ENCODE measurements around the gene ZNF546. TPM values are rescaled to one million over a fixed set of nuclear protein-coding genes. Genes with fewer than 3 reads are reported as not detected.
"Not testable (repeated sequence)": the region's sequence is repeated elsewhere in the genome, so short reads cannot be mapped to it uniquely, and the experiment has no call there.

The ZNF546 gene
- total RNA-seq = 6.7 TPM
- long read RNA-seq, transcript ZNF546-206 (6 exons, 626 nt) = major isoform, 5 of 7 reads
- long read RNA-seq, partial matches to known transcripts = 0 of 7 reads
- long read RNA-seq, other reads (novel, unspliced or antisense) = 2 of 7 reads

DNA sequence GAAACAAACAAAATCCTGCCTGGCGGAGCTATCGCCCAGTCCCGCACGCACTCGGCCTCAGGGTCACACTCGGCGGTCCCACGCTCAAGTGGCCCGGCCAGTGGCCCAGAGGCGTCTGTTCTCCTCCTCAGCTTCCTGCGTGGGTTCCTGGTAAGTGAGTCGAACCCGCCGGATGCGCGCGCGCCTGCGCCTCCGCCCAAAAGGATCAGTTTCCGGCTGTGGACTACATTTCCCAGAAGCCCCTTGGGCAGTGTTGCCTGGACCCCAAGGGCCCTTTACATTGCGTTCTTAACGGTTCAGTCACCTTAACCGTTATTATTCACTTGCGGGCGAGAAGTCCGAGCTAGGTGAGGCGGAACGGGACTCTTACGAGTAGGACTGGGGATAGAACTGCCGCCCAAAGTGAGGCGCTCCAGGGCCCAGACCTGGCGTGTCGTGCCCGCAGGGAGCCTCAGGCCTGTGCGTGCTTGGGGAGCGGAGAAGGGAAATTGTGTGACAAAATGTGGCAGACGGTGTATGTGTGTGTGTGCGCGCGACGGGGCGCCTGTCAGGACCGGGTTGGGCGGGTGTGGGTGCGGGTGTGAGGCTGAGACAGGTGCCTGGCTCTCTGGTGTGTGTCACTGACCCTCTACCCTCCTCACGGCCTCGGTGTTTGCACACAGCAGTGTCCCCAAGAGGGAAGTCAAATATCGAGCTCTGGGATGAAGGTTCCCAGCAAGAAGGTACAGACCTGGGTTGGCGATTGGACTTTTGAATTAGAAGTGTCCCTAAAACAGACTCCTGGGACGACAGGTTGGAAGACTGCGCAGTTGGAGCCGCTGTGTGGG, at the start of gene ZNF546:
ZNF546 (plus strand) TSS at position 250 of the 827 bp plus-strand sequence. CDS start 1,267 bp downstream, outside the sequence.
- H3K27me3 ChIP-seq = no peaks in the 10 kb centered on the region
- peak within 1 kb of the TSS; percentile 90 for H3K27ac ChIP-seq
- no peaks in the 10 kb centered on the region for H3K9me3 ChIP-seq
- peak; percentile 99 for ATAC-seq
- TF ChIP-seq, protein P1, sequence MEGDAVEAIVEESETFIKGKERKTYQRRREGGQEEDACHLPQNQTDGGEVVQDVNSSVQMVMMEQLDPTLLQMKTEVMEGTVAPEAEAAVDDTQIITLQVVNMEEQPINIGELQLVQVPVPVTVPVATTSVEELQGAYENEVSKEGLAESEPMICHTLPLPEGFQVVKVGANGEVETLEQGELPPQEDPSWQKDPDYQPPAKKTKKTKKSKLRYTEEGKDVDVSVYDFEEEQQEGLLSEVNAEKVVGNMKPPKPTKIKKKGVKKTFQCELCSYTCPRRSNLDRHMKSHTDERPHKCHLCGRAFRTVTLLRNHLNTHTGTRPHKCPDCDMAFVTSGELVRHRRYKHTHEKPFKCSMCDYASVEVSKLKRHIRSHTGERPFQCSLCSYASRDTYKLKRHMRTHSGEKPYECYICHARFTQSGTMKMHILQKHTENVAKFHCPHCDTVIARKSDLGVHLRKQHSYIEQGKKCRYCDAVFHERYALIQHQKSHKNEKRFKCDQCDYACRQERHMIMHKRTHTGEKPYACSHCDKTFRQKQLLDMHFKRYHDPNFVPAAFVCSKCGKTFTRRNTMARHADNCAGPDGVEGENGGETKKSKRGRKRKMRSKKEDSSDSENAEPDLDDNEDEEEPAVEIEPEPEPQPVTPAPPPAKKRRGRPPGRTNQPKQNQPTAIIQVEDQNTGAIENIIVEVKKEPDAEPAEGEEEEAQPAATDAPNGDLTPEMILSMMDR (IDR thresholded peaks at IDR 0.05) = no peak
- peak within 1 kb of the TSS; percentile 76 for H3K4me3 ChIP-seq
- intact Hi-C loops (cut with DNase I) = no loop called here
- no peaks in the 10 kb centered on the region for H3K36me3 ChIP-seq
- DNase-seq = peak; percentile 95
- H3K4me1 ChIP-seq = peaks cover 10% of the 10 kb centered on the region

DNA sequence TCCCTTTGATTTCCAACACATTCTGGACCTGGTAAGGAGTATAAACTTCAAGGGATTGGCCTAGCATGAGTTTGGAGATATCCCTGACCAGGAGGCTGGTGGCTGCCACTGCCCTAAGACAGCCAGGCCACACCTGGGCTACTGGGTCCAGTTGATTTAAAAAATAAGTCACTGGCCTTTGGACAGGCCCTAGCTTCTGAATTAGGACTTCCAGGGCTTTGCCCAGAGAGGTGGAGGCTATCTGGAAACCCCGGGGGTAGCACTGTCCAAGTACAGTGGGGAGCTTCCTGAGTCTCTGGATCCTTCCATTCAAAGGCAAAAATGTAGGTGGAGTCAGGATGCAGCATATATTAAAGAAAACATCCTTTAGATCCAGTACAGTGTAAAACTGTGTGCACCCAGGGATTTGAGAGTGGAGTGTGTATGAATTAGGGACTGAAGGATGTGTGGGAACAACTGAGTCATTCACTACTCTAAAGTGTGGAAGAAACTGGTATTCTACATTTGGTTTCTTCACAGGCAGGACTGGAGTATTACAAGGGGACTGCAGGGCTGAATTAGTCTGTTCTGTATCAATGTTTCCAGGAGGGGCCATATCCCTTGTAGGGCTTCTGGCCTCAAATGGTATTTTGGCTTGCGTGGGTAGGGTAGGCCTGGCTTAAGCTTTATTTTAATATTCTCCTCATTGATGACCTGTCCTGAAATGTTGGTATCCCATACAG, 47.7 kb upstream of the ZNF546 start:
- Histone ChIP-seq H3K36me3 (no peaks in the 10 kb centered on the region), H3K27me3 (no peaks in the 10 kb centered on the region), H3K4me1 (peaks cover 11% of the 10 kb centered on the region), H3K4me3 (no peak overlapping the region), H3K27ac (no peak overlapping the region), H3K9me3 (no peaks in the 10 kb centered on the region)
- no peak for ATAC-seq
- no peak for DNase-seq
- intact Hi-C loops (cut with DNase I) = no loop called here
- TF ChIP-seq, protein P1 (IDR thresholded peaks at IDR 0.05) = no peak

DNA sequence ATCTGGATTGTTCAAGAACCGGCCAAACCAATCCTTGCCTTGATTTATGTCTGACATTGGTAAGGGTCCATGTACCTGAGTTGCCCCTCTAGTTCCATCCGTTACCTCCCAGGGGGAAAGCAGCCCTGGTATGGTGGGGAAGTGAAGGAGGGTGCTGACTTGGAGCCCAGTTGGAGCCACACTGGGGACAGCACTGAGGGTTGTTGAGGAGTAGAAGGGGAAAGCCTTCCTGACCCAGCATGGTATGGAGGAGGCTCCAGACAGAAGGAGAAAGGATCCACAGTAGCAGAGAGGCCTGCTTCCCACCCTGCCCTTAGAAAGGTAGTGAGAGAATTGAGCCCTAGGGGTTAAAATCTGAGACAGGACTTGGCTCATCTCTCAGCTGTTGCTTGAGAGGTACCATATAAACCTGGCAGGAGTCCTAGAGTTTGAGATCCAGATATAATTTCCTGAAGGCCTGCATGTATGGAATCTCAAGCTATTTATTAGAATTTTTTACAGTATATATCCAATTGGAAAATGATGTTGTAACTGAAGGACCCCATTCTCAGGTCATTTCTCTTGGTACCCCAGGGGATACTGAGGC, 45.7 kb upstream of the ZNF546 start:
- no peaks in the 10 kb centered on the region for H3K9me3 ChIP-seq
- no peaks in the 10 kb centered on the region for H3K36me3 ChIP-seq
- H3K4me3 ChIP-seq = no peak overlapping the region
- TF ChIP-seq, protein P1 (IDR thresholded peaks at IDR 0.05) = no peak
- no peak for ATAC-seq
- H3K4me1 ChIP-seq = no peaks in the 10 kb centered on the region
- H3K27ac ChIP-seq = no peak overlapping the region
- no peaks in the 10 kb centered on the region for H3K27me3 ChIP-seq
- no peak for DNase-seq
- intact Hi-C loops (cut with DNase I) = no loop called here

DNA sequence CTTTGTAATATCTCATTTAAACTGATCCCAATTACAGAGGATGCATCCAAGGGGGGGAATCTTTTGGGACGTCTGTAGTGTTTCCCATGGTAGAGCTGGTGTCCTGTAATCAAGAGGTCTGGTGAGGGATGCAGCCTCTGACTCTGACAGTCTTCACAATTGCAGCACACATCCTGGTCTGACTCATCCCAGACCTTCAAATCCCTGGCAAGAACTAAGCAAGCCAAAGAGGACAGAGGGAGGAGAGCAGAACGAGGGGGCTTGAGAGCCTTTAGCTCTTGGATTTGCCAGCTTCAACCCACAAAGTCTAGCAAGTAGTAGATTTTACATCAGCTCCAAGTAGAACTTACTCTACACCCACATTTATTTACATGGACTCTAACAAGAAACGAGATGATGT, 45.2 kb upstream of the ZNF546 start:
- no peak overlapping the region for H3K27ac ChIP-seq
- H3K9me3 ChIP-seq = no peaks in the 10 kb centered on the region
- no peak overlapping the region for H3K4me3 ChIP-seq
- TF ChIP-seq, protein P1 (IDR thresholded peaks at IDR 0.05) = no peak
- DNase-seq (no peak), ATAC-seq (no peak)
- no peaks in the 10 kb centered on the region for H3K27me3 ChIP-seq
- intact Hi-C loops (cut with DNase I) = no loop called here
- no peaks in the 10 kb centered on the region for H3K4me1 ChIP-seq
- no peaks in the 10 kb centered on the region for H3K36me3 ChIP-seq

DNA sequence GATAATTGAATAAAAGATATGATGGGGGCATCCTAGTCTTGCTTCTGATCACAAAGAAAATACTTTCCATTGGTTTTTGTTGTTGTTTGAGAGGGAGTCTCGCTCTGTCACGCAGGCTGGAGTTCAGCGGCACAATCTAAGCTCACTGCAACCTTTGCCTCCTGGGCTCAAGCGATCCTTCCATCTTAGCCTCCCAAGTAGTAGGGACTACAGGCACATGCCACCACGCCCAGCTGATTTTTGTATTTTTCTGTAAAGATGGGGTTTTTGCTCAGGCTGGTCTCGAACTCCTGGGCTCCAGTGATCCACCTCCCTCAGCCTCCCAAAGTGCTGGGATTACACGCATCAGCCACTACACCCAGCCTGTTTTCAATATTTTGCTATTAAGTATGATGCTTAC, 42.9 kb upstream of the ZNF546 start:
- Histone ChIP-seq H3K4me3 (no peak overlapping the region), H3K36me3 (no peaks in the 10 kb centered on the region), H3K27ac (no peak overlapping the region), H3K4me1 (no peaks in the 10 kb centered on the region), H3K27me3 (no peaks in the 10 kb centered on the region), H3K9me3 (no peaks in the 10 kb centered on the region)
- intact Hi-C loops (cut with DNase I) = no loop called here
- DNase-seq = no peak
- TF ChIP-seq, protein P1 (IDR thresholded peaks at IDR 0.05) = no peak
- no peak for ATAC-seq

DNA sequence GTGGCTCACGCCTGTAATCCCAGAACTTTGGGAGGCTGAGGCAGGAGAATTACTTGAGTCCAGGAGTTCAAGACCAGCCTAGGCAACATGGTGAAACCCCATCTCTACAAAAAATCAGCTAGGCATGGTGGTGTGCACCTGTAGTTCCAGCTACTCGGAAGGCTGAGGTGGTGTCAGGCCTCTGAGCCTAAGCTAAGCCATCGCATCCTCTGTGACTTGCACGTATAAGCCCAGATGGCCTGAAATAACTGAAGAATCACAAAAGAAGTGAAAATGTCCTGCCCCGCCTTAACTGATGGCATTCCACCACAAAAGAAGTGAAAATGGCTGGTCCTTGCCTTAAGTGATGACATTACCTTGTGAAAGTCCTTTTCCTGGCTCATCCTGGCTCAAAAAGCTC, 39.0 kb upstream of the ZNF546 start:
- intact Hi-C loops (cut with DNase I); H3K27me3 ChIP-seq; H3K4me3 ChIP-seq; ATAC-seq; H3K9me3 ChIP-seq; DNase-seq; H3K4me1 ChIP-seq; H3K27ac ChIP-seq; H3K36me3 ChIP-seq: not testable (repeated sequence)

DNA sequence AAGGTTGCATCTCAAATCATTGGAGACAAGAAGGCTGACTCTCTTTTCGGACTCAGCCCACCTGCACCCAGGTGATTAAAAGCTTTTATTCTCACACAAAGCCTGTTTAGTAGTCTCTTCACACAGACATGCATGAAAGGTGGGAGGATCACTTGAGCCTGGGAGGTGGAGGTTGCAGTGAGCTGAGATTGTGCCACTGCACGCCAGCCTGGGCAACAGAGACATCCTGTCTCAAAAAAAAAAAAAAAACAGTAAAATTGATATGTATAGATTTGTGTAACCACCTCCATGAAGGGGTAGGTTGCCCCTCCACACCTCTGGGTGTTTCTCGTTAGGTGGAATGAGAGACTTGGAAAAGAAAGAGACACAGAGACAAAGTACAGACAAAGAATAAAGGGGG, 37.9 kb upstream of the ZNF546 start:
- H3K9me3 ChIP-seq; H3K27ac ChIP-seq; H3K4me1 ChIP-seq; ATAC-seq; H3K36me3 ChIP-seq; intact Hi-C loops (cut with DNase I); H3K27me3 ChIP-seq; DNase-seq; H3K4me3 ChIP-seq: not testable (repeated sequence)

DNA sequence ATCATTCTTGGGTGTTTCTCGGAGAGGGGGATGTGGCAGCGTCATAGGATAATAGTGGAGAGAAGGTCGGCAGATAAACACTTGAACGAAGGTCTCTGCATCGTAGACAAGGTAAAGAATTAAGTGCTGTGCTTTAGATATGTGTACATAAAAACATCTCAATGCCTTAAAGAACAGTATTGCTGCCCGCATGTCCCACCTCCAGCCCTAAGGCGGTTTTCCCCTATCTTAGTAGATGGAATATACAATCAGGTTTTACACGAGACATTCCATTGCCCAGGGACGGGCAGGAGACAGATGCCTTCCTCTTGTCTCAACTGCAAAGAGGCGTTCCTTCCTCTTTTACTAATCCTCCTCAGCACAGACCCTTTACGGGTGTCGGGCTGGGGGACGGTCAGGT, 37.5 kb upstream of the ZNF546 start:
- DNase-seq; H3K27me3 ChIP-seq; H3K36me3 ChIP-seq; ATAC-seq; H3K9me3 ChIP-seq; H3K4me3 ChIP-seq; H3K27ac ChIP-seq; H3K4me1 ChIP-seq; intact Hi-C loops (cut with DNase I): not testable (repeated sequence)

Data from upper lobe of right lung (tissue), 1 donor.